Stimulated activated CD8-positive, alpha-beta memory T cell treated with anti-CD3 and anti-CD28 coated beads, Interleukin-4, amount 100 ng/mL, for 1 hour (primary cell): Measurements from ENCODE around the gene TUBB1.
"Not testable (repeated sequence)": the region's sequence is repeated elsewhere in the genome, so short reads cannot be mapped to it uniquely, and the experiment has no call there.

Experiments
- DNase-seq, 2 donors: peaks; one replicate each; pipeline ENCODE4 v3.0.0-alpha.2; 2020; ENCODE audit warnings: low read depth in 2 of 2, low spot score in 1 of 2

TUBB1 gene

DNA sequence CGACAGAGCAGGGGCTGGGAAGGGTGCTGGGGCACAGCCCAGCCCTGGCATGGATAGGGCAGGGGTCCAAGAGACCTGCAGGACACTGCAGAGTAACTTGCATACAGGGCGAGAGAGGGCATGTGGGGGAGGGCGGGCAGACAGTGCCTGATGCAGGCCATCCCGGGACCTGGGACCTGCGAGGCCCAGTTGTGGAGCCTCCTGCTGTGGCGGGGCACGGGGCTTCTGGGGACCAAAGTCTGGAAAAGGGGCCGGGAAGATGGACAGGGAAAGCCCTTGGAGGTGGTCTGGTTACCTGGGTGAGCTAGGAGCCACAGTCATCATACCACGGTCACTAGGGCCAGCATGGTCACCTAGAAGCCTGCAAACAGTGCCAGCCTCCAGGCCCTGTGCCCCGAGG lies 412 bp upstream of the TUBB1 start:
- no peak for DNase-seq

DNA sequence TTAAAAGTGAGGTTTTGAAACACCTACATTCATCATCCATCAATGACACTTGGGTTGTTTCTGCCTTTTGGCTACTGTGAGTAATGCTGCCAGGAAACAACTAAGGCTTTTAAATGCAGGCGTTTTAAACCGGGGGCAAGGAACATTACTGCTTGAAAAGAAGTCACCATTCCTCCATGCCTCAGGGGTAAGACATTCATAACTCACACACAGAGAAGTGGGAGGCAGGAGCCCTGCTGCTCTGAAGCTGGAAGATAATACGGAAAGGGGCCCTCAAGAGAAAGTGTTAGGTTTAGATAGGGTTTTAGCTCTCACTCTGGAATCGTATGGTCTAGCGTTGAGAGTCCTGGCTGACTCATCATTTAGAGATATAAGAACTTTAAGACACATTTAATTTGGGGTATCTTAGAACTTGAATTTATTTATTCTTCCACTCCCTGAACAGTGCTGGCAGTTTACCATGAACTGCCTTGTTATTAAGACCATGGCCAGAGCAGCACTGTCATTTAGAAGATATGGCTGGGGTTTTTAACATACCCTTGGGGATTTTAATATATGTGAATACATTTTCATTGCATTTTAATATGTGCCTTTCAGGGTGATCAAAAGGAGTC lies 1.8 kb downstream of the TUBB1 start:
- no peak for DNase-seq

DNA sequence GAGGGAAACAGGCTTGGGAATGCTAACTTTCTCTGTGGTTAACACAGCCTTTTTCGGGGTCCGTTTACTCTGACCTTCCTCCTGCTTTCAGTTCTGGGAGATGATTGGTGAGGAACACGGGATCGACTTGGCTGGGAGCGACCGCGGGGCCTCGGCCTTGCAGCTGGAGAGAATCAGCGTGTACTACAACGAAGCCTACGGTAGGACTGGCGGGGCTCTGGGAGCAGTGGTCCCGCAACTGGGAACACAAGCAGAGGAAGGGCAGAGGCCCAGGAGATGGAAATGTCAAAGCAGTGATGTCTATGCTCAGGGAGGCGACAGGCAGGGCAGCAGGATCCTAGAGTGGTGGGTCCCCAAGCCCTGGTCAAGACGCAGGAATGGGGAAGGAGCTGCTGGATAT lies 3.5 kb downstream of the TUBB1 start:
- DNase-seq = no peak

DNA sequence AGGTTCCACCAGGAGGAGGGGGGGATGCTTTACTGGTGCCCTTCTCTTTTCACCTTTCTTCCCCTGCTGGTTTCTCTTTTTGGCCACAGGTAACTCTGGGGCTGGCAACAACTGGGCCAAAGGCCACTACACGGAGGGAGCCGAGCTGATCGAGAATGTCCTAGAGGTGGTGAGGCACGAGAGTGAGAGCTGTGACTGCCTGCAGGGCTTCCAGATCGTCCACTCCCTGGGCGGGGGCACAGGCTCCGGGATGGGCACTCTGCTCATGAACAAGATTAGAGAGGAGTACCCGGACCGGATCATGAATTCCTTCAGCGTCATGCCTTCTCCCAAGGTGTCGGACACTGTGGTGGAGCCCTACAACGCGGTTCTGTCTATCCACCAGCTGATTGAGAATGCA lies 4.4 kb downstream of the TUBB1 start:
- no peak for DNase-seq

DNA sequence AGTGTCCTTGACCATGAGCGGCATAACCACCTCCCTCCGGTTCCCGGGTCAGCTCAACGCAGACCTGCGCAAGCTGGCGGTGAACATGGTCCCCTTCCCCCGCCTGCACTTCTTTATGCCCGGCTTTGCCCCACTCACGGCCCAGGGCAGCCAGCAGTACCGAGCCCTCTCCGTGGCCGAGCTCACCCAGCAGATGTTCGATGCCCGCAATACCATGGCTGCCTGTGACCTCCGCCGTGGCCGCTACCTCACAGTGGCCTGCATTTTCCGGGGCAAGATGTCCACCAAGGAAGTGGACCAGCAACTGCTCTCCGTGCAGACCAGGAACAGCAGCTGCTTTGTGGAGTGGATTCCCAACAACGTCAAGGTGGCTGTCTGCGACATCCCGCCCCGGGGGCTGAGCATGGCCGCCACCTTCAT lies 4.9 kb downstream of the TUBB1 start:
- DNase-seq = no peak

DNA sequence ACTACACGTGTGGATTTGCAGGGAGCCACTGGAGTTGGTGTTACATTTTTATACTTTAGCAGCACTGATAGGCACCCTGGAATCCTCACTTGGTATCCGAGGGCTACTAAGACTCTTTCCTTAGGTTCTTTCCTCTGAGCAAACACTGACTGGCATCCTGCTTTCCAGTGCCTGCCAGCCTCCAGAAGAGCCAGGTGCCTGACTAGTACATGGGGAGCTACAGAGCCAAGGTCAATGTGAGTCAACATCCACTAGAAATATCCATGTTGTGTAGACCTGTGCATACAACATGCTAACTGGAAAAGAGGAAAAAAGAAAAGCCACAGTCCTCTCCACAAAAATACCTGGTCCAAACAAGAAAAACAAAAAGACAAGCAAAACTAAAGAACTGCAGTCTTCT lies 5.9 kb downstream of the TUBB1 start:
- no peak for DNase-seq

DNA sequence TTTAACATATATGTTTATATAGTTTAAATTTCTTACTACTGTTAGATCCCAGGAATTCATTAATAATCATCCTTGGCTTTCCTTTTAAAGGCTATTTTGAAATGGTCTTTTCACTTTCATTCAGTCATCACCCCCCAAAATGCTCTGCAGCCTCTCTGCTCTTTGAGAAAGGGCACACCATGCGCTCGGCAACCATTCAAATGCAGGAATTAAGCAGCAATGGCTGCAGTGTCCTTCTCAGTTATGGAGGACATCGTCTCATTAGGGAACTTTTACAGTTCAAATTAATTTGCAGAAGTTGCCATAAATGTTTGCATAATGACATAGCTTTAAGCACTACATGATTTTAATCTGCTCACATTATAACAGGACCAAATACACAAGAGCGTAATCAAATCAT lies 6.3 kb downstream of the TUBB1 start:
- DNase-seq = no peak

DNA sequence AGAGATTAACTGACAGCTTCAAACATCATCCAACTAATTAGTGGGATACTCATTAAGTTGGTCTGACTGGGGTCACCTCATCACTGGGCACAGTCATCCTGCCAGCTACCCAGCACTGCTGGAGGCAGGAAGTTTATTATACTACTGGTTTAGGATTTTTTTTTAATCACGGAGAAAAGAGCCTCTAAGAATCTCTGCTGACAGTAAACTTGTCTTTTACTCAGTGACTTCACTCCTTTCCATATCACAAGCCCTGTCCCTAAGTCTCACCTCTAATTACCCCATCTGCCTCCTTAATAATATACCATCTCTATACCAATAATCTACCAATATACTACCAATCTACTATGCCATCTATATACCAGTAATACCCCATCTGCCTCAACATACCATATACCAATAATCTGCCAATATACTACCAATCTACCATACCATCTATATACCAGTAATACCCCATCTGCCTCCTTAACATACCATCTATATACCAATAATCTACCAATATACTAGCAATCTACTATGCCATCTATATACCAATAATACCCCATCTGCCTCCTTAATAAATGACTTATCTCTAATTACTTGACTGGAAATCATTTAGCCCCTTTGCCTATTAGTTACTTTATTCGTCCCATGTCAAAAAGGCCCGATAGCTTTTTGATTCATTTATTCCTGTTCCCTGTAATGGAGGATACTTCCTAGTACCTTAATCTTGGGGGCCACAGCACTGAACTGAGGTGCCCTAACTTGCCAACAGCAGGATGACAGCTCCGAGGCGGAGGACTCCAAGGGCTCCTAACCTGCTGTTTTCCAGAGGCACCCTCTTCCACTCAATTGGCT lies 7.9 kb downstream of the TUBB1 start:
- DNase-seq = no peak

DNA sequence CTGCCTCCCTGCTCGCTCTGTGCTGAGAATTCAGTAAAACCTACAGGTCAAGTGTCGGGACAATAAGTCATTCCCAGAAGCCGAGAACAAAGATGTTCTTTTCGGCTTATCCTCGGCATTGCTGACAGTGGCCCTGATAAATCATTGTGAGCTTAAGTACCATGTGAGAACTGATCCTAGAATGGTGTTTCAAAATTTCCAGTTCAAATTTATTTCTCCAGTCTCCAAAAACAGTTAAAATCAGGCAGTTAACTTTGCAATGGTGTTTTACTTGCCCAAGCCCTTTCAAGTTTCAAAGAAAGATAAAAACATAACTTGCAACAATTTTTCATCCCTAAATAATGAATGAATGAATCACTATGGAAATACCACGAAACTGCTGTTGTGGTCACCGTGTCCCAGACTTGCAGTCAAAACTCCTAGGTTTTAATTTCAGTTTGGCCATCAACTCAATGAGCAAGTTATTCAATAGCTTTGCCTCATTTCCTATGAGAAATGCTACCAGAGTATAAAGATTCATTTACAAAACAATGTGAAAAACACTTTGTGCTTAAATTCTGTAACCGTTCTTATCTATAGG lies 8.6 kb downstream of the TUBB1 start:
- DNase-seq = no peak

DNA sequence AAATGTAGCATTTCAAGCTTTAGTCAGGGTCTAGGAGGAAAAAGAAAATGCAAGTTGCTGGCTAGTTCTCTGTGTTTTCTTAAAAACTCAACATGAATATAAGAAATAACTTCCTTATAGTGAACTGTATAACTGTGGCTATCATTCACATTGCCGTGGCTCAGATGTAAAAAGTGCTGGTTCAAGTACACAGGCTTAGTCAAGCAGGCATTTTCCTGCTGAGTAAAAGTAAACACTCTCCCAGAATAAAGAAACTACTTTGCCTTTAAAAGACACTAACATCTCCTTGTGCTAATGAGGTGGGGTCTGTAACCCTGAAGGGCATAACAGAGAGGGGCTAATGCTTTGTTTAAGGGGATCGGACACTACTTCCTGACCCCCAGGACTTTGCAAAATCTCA lies 9.6 kb downstream of the TUBB1 start:
- no peak for DNase-seq

DNA sequence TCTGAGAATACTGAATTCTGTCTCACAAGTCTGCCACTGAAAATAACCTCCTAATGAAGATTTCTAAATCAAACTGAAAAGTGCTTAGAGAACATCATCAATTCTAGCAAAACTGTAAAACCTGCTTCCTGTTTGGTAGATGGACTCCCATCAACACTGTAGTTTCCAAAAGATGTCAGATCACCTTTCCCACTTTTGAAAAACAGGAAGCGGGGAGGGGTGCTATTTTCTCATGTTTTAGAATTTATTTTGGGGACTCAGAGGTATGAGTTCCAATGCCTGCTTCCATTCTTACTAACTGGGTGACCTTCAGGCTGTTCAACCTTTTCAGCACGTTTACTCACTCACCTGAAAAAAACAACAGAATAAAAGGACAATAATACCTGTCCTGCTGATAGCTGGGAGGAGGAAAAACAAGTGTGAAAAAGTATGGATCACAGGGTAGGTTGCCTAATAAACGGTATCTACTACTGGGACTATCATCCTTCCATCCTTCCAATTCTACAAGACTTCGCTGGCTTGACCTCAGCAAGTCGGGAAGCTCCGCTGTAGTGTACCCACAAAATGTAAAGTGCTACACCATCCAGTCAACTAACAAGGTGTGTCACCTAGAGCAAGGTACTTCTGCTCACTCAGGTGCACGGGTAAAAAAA lies 11.8 kb downstream of the TUBB1 start:
- DNase-seq = no peak

DNA sequence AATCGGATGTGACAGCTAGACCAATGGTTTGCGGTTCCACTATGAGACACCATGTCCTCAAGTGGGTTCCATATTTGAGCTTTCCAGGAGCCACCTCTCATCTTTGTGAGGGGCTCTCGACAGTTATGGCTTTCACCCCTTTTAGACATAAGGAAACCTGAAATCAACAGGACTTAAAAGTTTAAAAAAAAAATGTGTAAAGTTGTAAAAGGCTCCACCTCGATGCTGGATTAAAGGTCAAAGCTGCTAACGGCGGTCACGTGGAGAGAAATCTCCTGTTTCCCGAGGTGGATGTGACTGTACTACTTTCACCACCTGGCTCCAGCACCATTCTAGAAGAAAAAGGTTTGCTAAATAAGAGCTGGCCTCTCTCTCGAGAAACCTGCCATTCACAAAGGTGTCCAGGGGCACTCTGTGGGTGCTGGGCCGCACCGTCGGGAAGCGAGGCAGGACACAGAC lies 12.4 kb downstream of the TUBB1 start:
- DNase-seq = no peak

DNA sequence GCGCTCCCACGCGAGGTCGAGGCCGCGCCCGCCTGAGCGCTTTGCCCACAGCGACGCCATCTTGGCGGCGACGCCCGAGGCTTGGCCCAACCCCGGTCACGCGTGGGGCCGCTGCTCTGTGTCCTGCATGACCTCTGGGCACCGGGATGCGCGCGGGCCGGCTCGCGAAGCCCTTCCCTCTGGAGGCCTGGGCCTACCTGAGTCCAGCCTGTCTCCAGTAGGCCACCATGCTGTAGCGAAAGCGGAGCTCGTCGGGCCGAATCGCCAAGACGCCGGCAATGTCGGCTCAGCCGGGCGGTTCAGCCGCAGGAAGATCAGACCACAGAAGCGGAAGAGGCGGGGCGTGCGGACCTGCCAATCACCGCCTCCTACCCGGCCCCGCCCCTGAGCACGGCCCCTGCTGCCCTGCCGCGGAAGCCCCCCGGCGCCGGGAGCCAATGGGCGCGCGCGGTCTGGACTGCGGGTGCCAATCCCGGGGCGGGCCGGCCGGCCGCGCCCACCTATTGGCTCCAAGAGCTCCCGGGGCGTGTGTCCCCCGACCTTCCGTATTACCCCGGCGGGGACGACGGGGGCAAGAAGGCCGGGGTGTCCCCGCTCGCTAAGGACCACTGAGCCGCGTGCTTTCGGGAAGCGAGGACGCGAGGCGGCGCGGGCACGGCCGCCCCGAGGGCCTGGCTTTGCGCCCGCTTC lies 12.9 kb downstream of the TUBB1 start, which contains the start of gene ATP5F1E:
TSS of gene ATP5F1E (minus strand) at position 313 of the 690 bp plus-strand sequence. CDS start at position 229, 84 bp downstream.
- peak; percentile 91 to 93 for DNase-seq

DNA sequence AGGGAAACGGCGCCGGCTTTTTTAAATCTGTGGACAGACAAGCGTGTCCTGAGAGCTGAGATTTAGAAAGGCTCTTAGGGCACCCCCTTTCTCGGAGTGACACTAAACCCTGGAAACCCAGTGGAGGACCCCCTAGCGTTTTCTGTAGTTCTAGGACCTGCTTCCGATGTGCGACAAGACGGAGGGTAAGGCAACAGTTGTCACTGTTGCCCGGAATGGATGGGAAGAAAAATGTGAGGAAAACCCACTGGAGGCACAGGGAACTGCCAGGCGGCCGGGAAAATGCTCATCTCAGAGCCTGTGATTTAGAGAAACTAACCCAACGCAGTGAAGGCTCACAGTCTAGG lies 13.5 kb downstream of the TUBB1 start:
- DNase-seq = no peak

DNA sequence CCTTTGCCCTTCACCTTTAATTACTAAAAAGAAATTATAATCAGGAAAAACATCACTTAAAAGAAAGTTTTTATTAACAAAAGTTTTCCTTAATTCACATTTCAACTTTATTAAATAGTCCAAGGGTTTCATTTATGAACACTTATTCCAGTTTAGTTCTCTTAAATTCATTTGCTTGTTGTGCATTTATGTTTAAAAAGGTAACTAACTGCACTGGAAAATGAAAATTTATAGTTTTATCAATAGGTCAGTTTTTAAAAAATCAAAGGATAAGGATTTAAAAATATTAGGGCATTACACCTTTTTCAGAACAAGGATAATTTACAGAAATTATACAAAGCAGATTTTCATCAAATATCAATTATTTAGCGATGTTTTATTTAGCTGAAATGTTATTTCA lies 13.9 kb downstream of the TUBB1 start:
- no peak for DNase-seq

DNA sequence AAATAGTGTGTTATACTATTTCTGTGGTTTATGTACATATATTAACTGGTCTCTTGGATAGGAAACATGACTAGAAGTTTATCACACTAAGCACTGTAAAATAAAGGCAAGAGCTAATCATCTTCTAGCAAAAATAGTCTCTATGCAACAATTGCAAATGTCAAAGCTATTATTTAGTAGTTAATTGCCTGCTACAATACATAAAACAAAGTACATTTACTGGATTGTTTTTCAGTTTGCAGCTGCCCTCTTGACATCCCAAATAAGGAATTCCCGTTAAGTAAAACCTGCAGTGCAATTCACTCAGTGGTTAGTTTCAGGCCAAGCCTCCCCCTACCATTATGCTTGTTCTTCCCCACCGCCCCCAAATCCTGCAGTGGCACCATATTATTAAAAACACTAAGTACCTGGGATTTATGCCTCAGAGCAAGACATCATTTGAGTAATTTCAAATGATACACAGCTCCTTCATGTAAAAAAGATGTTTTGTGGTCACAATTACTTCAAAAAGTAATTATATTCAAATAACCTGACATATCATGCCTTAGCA lies 14.5 kb downstream of the TUBB1 start:
- DNase-seq = no peak

DNA sequence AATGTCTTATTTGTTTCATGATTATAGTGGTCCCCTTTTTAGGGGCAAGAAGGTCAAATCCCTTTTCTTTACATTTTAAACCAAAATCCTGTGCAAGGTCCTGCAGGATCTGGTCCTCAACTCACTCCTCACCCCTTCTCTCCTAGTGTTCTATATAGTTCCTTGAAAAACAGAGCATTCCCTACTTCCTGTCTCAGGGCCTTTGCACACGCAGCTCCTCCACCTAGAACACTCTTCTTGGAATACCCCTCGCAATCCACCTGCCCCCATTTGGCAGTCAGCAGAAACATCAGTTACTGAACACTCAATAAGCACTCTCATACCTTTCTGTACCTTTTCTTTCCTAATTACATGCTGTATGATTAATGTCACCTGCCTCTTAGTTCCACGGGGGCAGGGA lies 16.2 kb downstream of the TUBB1 start:
- DNase-seq = no peak

DNA sequence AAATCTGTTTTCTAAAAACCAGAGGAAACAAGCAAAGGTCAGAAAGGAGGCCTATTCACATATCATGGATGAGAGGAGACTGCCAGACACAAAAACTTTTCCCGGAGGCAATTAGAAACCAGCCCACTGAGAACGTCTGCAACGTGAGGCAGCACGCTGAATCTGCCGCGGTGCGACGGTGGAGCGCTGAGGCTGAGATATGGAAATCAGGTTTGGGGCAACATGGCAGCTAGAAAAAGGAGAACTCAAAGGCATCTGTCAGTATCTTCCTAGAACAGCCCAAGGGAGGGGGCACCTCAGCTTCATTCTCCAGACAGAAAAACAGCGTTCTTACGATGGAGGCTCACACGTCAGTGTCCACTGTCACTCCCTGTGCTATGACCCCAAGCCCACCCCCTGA lies 18.2 kb downstream of the TUBB1 start:
- DNase-seq = no peak

DNA sequence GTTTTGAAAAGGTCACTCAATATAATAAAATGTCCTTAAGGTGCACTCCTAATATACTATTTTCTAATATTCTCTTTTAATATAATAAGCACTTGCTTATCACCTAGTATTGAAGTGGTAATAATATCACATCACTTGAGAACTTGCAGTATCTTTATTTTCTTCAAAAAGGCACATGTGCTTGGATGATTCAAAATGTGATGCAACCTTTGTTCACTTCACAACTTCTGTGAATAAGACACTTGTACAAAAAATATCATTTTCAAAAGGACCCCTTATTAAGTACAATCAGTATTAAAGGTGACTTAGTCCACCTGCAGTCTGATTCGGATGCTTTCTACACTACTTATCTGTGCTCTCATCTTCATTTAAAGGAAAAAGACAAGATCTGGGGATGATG lies 20.0 kb downstream of the TUBB1 start:
- no peak for DNase-seq

DNA sequence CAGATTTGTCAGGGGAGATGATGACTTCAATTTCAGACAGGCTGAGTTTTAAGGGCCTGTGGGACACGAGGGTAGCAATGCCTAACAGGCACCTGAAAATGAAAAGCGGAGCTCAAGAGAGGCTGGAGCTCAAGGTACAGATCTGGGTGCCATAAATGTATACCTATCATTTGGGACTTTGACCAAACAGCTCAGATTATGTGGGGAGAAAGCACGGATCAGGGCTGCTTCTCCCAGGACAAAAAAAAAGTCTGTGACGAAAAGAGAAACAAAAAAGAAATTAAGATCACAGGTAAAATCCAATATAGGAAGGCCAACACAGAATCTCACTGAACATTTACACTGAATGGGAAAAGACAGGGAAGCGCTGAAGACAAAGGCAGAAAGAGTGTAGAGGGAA lies 21.4 kb downstream of the TUBB1 start:
- no peak for DNase-seq

DNA sequence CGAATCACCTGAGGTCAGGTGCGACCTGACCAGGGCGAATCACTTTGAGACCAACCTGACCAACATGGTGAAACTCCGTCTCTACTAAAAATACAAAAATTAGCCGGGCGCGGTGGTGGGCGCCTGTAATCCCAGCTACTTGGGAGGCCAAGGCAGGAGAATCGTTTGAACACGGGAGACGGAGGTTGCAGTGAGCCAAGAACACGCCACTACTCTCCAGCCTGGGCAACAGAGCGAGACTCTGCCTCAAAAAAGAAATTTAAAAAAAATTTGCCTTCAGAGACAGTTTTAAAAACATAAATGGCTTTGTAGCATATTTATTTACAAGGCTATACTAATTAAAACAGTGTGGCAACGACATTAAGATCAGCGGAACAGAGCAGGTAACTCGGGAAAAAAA lies 22.3 kb downstream of the TUBB1 start:
- not testable (repeated sequence) for DNase-seq
